Stimulated activated CD8-positive, alpha-beta memory T cell treated with anti-CD3 and anti-CD28 coated beads, Interleukin-4, amount 100 ng/mL, for 4 hours (primary cell): ENCODE data around the gene LRRC37A3.
"Not testable (repeated sequence)": the region's sequence is repeated elsewhere in the genome, so short reads cannot be mapped to it uniquely, and the experiment has no call there.

Source experiments
- DNase-seq, 2 donors: peaks; one replicate each; pipeline ENCODE4 v3.0.0-alpha.2; 2020; ENCODE audit warnings: low read depth in 2 of 2, low spot score in 1 of 2

LRRC37A3 gene

GRCh38 chr17:64919289-64920025 is at the start of gene LRRC37A3:
TSS of gene LRRC37A3 (minus strand) at chr17:64919478. CDS start at chr17:64897257, 22,221 bp downstream.
- DNase-seq, result peak; percentile 94 to 100

GRCh38 chr17:64965873-64966287 is 46.6 kb upstream of the LRRC37A3 start:
- peak; percentile 48 to 86 for DNase-seq

GRCh38 chr17:64965256-64965872 is 46.1 kb upstream of the LRRC37A3 start:
- DNase-seq, result not testable (repeated sequence)

GRCh38 chr17:64964796-64965195 is 45.5 kb upstream of the LRRC37A3 start:
- DNase-seq, result no peak

- not testable (repeated sequence) for DNase-seq
Observed at GRCh38 chr17:64963814-64964213, 44.5 kb upstream of the LRRC37A3 start.

GRCh38 chr17:64961563-64962378 is 42.5 kb upstream of the LRRC37A3 start:
- DNase-seq, result not testable (repeated sequence)

- DNase-seq, result no peak
Observed at GRCh38 chr17:64951877-64952276, 32.6 kb upstream of the LRRC37A3 start.

GRCh38 chr17:64950871-64951270 is 31.6 kb upstream of the LRRC37A3 start:
- no peak for DNase-seq

- DNase-seq, result no peak
Observed at GRCh38 chr17:64947152-64947551, 27.9 kb upstream of the LRRC37A3 start.

- no peak for DNase-seq
Observed at GRCh38 chr17:64941761-64942160, 22.5 kb upstream of the LRRC37A3 start.

- no peak for DNase-seq
Observed at GRCh38 chr17:64941045-64941444, 21.8 kb upstream of the LRRC37A3 start.

- no peak for DNase-seq
Observed at GRCh38 chr17:64940055-64940454, 20.8 kb upstream of the LRRC37A3 start.

- peak; percentile 15 to 32 for DNase-seq
Observed at GRCh38 chr17:64938925-64939474, 19.7 kb upstream of the LRRC37A3 start.

GRCh38 chr17:64938290-64938689 is 19.0 kb upstream of the LRRC37A3 start:
- DNase-seq, result no peak

GRCh38 chr17:64936117-64936516 is 16.8 kb upstream of the LRRC37A3 start:
- no peak for DNase-seq

- DNase-seq, result not testable (repeated sequence)
Observed at GRCh38 chr17:64934284-64934778, 15.1 kb upstream of the LRRC37A3 start.

GRCh38 chr17:64932850-64933249 is 13.6 kb upstream of the LRRC37A3 start:
- DNase-seq, result not testable (repeated sequence)

GRCh38 chr17:64930374-64930773 is 11.1 kb upstream of the LRRC37A3 start:
- DNase-seq, result not testable (repeated sequence)

- DNase-seq, result peak in 1 of 2 donors; percentile 17
Observed at GRCh38 chr17:64929419-64930209, 10.3 kb upstream of the LRRC37A3 start.

GRCh38 chr17:64928701-64929100 is 9.4 kb upstream of the LRRC37A3 start:
- not testable (repeated sequence) for DNase-seq
